Ovary (tissue), 9 donors: ENCODE results near the gene SCD5. TPM values are rescaled to one million over a fixed set of nuclear protein-coding genes. Genes with fewer than 3 reads are reported as not detected.
A peak's percentile ranks its signal among the peaks of the same experiment; 100 is the strongest.

Experiments
- DNase-seq, 5 donors: peaks; one replicate each; pipeline ENCODE4 v3.0.0-alpha.2; 2019 to 2020
- H3K27ac ChIP-seq, 2 donors: fragments of 200-600 bp; one replicate each; pipeline versions ENCODE4 v1.5.1 to v1.8.0; 2019 to 2022
- H3K27me3 ChIP-seq: fragments of 200-600 bp; one replicate; pipeline ENCODE4 v1.8.0; 2022
- H3K36me3 ChIP-seq: fragments of 200-600 bp; sonication (generic); one replicate; pipeline ENCODE4 v1.5.1; 2019
- H3K4me1 ChIP-seq: one replicate; pipeline ENCODE4 v1.8.1; 2013; ENCODE audit warnings: mild to moderate bottlenecking, moderate library complexity; ENCODE audit not compliant: insufficient read depth
- H3K4me3 ChIP-seq: fragments of 200-600 bp; sonication (generic); one replicate; pipeline ENCODE4 v1.5.1; 2017
- H3K9me3 ChIP-seq, 2 donors: fragments of 200-600 bp in 1 of 2; sonication (generic) in 1 of 2; one replicate each; pipeline versions ENCODE4 v1.5.1 to v1.8.1; 2013 to 2019; ENCODE audit warnings: mild to moderate bottlenecking in 1 of 2, moderate library complexity in 1 of 2
- CTCF ChIP-seq, 3 donors: fragments of 450-650 bp in 2 of 3; fragments of 200-600 bp in 1 of 3; IDR thresholded peaks; one replicate each; pipeline versions ENCODE4 v1.5.1 to v1.8.0; 2016 to 2022; ENCODE audit warnings: antibody characterized with exemption in 3 of 3, mild to moderate bottlenecking in 1 of 3
- EP300 ChIP-seq: sonication (generic); formaldehyde crosslinking; IDR thresholded peaks from one replicate; pipeline ENCODE4 v1.6.1; 2017; ENCODE audit warnings: antibody characterized with exemption
- POLR2A ChIP-seq: fragments of 450-650 bp; IDR thresholded peaks from one replicate; pipeline ENCODE4 v1.6.1; 2017; ENCODE audit warnings: antibody characterized with exemption, mild to moderate bottlenecking, moderate library complexity
- WGBS, 3 donors: extraction: QIAGEN DNeasy Blood & Tissue Kit in 1 of 3; methylation state at CpG; one replicate each; pipeline versions ENCODE4 v1.1.5 to v1.1.7; 2013 to 2017; 5-methylcytosine and 5-hydroxymethylcytosine counted together
- intact Hi-C, 4 donors: fragments of 100-400 bp; cut with DNase I; formaldehyde crosslinking; loops; one replicate each; pipeline versions ENCODE4 v1.11.0 to v1.15.1; 2022 to 2023
- polyA plus RNA-seq, 2 donors: library from polyadenylated mRNA; stranded (reverse); fragments of 200-250 nt in 1 of 2; fragments of 350-450 nt in 1 of 2; fragmentation: Illumina TruSeq in 1 of 2; extraction: RNeasy Lipid Tissue Mini Kit (QIAGEN cat#74804) in 1 of 2; gene quantifications; one replicate each; pipeline ENCODE4 v1.2.3, GENCODE V29; 2013 to 2014
- total RNA-seq, 7 donors: library from RNA; depleted of rRNA in 2 of 7; stranded (reverse); fragments of >200 nt in 2 of 7; fragmentation: NEBNext Ultra II Directional in 3 of 7; extraction: Animal tissue kit (Norgen Biotek cat#: 25700) in 3 of 7; gene quantifications; one replicate each; pipeline versions ENCODE4 v1.1.0 to v1.2.4, GENCODE V29; 2016 to 2023
- donor health status: DM: no; HTN: no; CAD: no; lungs with moderate emphysema.
- donor health status: DM: no; HTN: no; CAD: no.
- donor health status: Bipolar disorder and iron deficiency.
- donor health status: DM: yes; HTN: yes; CAD: no.
- donor health status: DM: no; HTN: no; CAD: no.
- donor health status: DM: yes; HTN: yes; CAD: no.

SCD5 gene
- total and polyA plus RNA-seq, 9 donors = 96.3 to 203 (median 119) TPM

GRCh38 chr4:82718162-82718940 is 80.2 kb downstream of the SCD5 start:
- DNase-seq = peak; percentile 79 to 92 (median 86)
- H3K27ac ChIP-seq = peak overlapping the region in 1 of 2 donors; percentile 81

GRCh38 chr4:82715731-82716617 is 82.6 kb downstream of the SCD5 start:
- intact Hi-C loops = no loop called here
- TF ChIP-seq POLR2A (no peak), CTCF (IDR thresholded peaks at IDR 0.05) (no peak), EP300 (no peak)
- peak overlapping the region; percentile 24 to 81 for H3K27ac ChIP-seq

More at GRCh38 chr4:82718162-82718940, 80.2 kb downstream of the SCD5 start:
- no peaks in the 10 kb centered on the region for H3K9me3 ChIP-seq
- peaks cover 25% of the 10 kb centered on the region for H3K4me1 ChIP-seq
- TF ChIP-seq POLR2A (peak; percentile 12), EP300 (no peak)
- H3K36me3 ChIP-seq = no peaks in the 10 kb centered on the region
- intact Hi-C loops = no loop called here
- WGBS, 3 donors = 6 to 11% (median 8%) methylated on average over 7 of the region's 7 CpGs
- H3K27me3 ChIP-seq = no peaks in the 10 kb centered on the region
- no peak overlapping the region for H3K4me3 ChIP-seq

GRCh38 chr4:82713856-82714255 is 84.7 kb downstream of the SCD5 start:
- no peaks in the 10 kb centered on the region for H3K27me3 ChIP-seq
- intact Hi-C loops = no loop called here
- DNase-seq = no peak
- no peak overlapping the region for H3K27ac ChIP-seq
- H3K4me1 ChIP-seq = peaks cover 25% of the 10 kb centered on the region
- H3K36me3 ChIP-seq = no peaks in the 10 kb centered on the region
- 97 to 99% (median 98%) methylated on average over 3 of the region's 3 CpGs for WGBS, 3 donors
- no peaks in the 10 kb centered on the region for H3K9me3 ChIP-seq
- TF ChIP-seq POLR2A = no peak
- no peak for TF ChIP-seq CTCF (IDR thresholded peaks at IDR 0.05)
- no peak for TF ChIP-seq EP300
- no peak overlapping the region for H3K4me3 ChIP-seq

More at GRCh38 chr4:82715731-82716617, 82.6 kb downstream of the SCD5 start:
- Histone ChIP-seq H3K9me3 (no peaks in the 10 kb centered on the region), H3K27me3 (no peaks in the 10 kb centered on the region), H3K4me1 (peaks cover 29% of the 10 kb centered on the region), H3K36me3 (no peaks in the 10 kb centered on the region), H3K4me3 (no peak overlapping the region)
- 77 to 85% (median 84%) methylated on average over 12 of the region's 12 CpGs for WGBS, 3 donors
- no peak for DNase-seq

GRCh38 chr4:82712561-82712960 is 86.0 kb downstream of the SCD5 start:
- Histone ChIP-seq H3K27ac (no peak overlapping the region), H3K9me3 (no peaks in the 10 kb centered on the region), H3K36me3 (no peaks in the 10 kb centered on the region), H3K4me3 (no peak overlapping the region), H3K4me1 (peaks cover 30% of the 10 kb centered on the region), H3K27me3 (no peaks in the 10 kb centered on the region)
- no peak for DNase-seq
- 85 to 90% (median 88%) methylated on average over 5 of the region's 5 CpGs for WGBS, 3 donors
- TF ChIP-seq EP300 (no peak), POLR2A (no peak), CTCF (IDR thresholded peaks at IDR 0.05) (no peak)
- intact Hi-C loops = no loop called here
